Amniotic epithelial cell (primary cell): ENCODE results near the gene USP10.
"Not testable (repeated sequence)": the region's sequence is repeated elsewhere in the genome, so short reads cannot be mapped to it uniquely, and the experiment has no call there.

Experiments
- DNase-seq: peaks from one replicate; pipeline ENCODE4 v3.0.0-alpha.2; 2010; ENCODE audit warnings: low read depth

The USP10 gene

GRCh38 chr16:84726669-84727467 lies 27.1 kb downstream of the USP10 start:
- no peak for DNase-seq

DNA sequence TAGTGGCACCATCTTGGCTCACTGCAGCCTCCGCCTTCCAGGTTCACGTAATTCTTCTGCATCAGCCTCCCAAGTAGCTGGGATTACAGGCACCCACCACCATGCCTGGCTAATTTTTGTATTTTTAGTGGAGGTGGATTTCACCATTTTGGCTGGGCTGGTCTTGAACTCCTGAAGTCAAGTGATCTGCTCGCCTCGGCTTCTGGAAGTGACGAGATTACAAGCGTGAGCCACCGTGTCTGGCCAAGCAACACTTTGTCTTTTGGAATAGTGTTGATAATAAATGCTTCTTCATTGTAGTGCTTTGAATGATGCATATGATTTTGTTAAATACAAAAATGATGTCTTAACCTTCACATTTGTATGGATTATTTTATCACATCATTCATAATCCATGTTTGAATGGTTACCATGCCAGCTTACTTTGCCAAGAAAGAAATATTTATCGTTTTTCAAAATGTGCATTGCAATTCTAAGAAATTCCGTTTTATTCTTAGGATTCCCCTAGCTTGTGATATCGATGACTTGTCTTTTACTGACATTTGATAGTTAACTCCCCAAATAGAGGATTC lies 29.1 kb downstream of the USP10 start:
- DNase-seq, result no peak

- DNase-seq, result no peak
These were observed 30.0 kb downstream of the USP10 start for GRCh38 chr16:84729716-84730320.

- DNase-seq, result peak; percentile 95
These were observed 30.8 kb downstream of the USP10 start for GRCh38 chr16:84730406-84731106.

GRCh38 chr16:84732332-84732673 lies 32.5 kb downstream of the USP10 start:
- DNase-seq, result not testable (repeated sequence)

GRCh38 chr16:84732674-84733352 lies 33.0 kb downstream of the USP10 start:
- DNase-seq, result no peak

DNA sequence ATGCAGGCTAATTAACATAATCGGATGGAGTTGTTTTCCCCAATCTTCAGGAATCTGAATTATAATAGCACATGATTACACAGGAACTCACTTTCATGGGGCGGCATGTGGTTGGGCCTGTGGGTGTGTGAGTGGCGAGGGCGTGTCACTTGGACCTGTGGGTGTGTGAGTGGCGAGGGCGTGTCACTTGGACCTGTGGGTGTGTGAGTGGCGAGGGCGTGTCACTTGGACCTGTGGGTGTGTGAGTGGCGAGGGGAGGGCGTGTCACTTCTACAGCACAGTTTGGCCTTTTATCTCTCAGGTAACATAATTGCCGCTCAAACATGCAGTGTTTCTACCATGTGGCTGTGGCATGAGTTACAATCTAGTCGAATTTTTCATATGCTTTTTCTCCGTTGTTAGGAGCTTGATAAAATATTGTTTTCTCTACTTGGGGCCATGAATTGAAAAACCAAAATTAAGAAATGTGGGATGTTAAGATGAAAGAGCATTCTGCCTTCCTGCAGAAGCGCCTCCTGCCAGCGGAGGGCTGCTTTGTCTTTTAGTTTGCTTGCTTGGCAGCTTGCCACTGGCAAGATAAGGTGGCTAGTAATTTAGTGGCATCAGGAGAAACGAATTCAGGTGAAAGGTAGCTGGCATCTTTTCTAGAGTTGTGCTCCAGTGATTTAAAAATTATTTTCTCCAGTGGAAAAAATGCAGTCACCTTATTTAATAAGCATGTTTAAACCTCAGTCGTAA lies 36.2 kb downstream of the USP10 start:
- DNase-seq, result peak; percentile 45

DNA sequence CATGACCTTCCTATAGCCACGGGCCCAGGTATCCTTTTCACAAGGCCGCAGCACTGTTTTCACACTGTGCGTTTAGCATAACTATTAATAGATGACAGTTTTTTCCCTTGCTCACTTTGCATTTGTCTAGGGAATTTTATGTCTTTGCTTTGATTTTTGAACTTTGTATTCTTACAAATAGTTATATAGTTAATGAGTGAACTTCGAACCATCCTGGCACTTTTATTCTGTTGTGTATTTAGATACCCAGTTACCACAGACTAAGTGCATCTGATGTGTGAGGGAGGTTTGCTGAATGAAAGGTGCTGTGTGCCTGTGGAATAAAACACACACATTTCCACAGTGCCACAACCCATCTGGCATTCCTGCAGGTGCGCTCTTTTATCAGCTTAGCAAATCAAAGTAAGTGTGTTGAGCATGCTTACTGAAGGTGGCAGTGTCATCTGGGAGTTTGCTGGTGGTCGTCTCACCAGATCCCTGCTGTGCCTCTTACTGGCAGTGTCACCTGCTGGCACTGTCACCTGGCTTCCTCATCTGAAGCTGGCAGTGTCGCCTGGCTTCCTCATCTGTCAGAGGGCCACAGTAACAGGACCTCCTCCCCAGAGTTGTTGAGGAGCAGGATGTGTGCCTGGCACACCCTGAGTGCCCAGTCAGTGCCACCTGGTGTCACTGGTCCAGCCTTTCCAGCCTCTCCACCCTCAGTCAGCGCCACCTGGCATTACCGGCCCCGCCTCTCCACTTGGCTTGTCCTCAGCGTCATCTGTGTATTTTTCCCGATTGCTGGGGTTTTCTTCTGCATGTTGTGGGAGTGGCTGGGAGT lies 37.6 kb downstream of the USP10 start:
- DNase-seq, result no peak

DNA sequence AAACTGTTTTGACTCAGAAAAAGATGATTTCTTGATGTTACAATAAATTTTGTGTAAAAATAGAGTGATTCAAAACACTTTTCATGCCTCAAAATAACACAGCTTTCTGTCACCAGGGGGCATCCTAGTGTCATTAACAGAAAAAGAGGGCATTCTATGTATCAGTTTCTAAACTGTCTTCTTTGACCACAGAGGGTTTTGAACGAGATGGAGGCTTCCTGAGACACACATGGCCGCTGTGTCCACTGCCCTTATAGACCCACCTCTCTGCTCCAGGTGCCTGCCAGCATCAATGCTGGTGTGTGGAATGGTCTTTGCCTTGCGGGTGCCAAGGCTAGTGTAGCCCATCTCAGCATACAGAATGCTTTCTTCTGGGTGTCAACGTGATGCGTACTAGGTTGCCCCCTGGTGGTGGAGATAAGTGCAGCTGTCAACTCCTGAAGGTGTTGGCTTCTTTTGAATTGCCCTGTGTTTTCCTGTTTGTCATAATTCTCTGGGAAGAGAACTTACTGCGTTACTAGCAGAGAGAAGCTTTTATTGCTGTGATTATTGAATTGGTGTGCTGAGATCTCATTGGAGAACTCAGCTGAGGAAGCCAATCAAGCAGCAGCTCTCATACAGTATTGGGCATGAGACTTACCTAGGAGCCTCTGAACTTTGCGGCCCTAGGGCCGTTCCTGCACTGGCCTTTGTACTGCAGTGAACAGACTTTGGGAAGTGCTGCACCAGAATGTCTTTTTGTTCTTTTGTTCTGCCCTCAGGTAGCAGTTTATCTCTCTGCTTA lies 38.6 kb downstream of the USP10 start:
- peak; percentile 74 for DNase-seq

DNA sequence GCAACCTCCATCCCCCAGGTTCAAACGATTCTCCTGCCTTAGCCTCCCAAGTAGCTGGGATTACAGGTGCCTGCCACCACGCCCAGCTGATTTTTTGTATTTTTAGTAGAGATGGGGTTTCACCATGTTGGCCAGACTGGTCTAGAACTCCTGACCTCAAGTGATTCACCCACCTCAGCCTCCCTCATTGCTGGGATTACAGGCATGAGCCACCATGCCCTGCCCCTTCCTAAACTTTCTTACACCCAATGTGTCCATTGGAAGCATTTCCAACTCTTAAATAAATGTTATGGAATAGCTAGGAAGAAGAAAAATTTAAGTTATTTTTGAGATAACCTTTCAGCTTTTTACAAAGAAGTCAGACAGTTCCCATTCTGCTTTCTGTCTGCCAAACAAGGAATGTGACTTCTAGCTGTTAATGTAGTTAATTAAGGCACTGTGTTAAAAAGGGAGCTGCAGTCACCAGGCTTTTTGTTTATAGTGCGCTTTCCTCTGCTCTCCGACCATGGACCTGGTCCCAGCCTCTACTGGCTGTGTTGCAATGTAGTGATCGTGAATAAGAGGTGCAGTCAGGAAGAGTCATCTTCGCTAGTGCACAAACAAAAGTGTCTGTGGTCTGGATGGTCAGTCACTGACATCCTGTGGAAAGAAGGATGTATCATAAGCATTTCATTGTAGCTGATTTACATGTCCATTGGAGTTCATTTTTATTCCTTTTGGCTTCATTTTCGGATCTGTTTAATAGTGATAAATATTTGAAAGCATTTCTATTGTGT lies 39.7 kb downstream of the USP10 start:
- DNase-seq, result peak; percentile 95

DNA sequence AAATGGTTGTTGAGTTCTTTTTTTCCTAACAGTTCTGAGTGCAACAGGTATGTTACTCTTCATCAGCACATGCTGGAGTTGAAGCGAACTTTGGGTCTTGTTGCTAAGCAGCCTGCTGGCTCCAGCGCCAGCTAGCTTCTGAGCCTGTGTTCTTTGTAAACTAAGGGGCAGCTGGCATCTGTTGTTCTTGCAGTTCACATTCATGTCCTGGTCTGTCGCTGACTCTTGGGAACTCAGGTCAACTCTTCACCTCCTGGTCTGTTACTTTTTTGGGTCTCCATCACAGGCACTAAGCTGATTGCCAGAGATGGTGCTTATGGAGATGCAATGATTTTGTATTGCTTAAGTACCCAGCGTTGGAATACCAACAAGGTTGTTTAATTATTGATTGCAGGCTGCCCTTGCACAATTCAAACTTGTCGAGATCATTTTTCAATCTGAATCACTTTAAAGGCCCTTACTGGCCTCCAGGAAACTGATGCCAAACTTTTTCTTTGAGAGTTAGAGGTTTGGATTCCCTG lies 40.9 kb downstream of the USP10 start:
- no peak for DNase-seq

GRCh38 chr16:84741340-84741830 lies 41.6 kb downstream of the USP10 start:
- no peak for DNase-seq

GRCh38 chr16:84742641-84743092 lies 42.9 kb downstream of the USP10 start:
- peak; percentile 73 for DNase-seq

DNA sequence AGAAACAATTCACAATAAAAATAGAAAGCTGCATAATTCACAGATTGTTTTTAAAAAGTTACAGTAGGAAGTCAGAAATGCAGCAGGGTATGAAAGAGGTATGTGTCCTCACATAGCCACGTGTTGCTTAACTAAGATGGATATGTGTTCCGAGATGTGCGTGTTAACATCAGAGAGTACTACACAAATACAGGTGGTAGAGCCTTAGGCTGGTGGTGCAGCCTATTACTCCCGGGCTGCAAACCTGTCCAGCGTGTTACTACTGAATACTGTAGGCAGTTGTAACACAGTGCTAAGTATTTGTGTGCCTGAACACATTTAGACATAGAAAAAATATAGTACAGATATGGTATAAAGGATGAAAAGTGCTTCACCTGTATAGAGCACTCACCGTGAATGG lies 46.4 kb downstream of the USP10 start:
- no peak for DNase-seq

DNA sequence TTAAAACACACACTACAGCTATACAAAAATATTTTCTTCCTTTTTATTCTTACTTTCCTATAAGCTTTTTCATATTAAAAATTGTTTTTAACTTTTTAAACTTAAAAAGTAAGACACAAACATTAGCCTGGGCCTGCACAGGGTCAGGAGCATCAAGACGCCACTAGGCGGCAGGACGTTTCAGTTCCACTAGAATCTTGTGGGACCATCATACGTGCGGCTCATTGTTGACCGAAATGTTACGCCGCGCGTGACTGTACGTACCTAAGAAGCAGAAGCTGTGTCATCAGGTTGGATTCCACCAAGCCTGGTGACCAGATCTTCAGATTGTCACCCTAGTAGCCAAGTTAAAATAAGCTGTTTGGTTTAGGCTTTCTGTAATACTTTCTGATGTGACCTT lies 47.1 kb downstream of the USP10 start:
- DNase-seq, result no peak

- not testable (repeated sequence) for DNase-seq
These were observed 48.4 kb downstream of the USP10 start for GRCh38 chr16:84748247-84748646.

- DNase-seq, result no peak
These were observed 49.3 kb downstream of the USP10 start for GRCh38 chr16:84749072-84749471.

DNA sequence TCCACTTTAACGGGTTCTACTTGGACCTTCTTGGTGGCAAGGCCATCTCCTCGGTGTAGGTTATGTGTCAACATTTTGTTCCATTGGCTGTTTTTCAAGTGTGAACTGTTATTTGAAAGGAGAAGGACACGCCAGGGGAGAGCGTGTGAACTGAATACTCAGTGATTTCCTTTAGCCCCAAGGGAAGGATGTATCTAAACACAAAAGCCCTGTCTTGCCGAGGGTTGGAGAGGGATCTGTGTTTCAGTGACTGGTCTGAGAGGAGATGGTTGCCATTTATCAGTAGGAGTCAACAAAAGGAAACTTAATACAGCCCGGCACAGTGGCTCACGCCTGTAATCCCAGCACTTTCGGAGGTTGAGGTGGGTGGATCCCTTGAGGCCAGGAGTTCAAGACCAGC lies 50.0 kb downstream of the USP10 start:
- DNase-seq, result no peak

- DNase-seq, result no peak
These were observed 50.8 kb downstream of the USP10 start for GRCh38 chr16:84750575-84750974.
